ENCODE measurements around the gene PSME2.

Gene PSME2

DNA sequence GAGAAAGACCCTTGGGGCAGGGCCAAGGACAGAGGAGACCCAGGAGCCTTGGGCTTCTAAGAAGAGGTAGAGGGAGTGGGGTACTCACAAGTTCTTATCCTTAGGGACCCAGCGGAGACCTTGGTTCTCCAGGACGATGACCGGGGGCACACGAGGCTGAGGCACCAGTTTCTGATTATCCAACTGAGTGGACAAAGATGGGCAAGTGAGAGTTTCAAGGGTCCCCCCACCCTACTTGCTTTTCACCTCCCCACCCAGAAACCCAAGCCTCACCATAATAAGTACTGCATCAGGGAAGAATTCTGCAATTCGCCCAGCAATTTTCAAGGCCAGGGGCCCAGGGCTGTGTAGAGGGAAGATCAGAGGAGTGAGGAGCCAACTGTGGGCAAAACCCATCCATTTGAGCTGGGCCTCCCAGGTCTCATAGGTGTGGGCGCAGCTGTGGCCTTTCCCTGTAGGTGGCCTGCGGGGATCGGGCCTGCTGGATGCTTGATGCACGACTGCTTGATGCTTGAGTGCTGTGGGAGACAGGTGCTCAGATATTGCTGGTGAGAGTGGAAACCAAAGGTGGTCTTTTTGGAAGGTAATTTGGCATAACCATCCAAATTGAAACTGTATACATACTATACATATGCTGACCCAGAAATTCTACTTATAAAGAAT lies 7.0 kb downstream of the PSME2 start:
- TF ChIP-seq, protein P1, sequence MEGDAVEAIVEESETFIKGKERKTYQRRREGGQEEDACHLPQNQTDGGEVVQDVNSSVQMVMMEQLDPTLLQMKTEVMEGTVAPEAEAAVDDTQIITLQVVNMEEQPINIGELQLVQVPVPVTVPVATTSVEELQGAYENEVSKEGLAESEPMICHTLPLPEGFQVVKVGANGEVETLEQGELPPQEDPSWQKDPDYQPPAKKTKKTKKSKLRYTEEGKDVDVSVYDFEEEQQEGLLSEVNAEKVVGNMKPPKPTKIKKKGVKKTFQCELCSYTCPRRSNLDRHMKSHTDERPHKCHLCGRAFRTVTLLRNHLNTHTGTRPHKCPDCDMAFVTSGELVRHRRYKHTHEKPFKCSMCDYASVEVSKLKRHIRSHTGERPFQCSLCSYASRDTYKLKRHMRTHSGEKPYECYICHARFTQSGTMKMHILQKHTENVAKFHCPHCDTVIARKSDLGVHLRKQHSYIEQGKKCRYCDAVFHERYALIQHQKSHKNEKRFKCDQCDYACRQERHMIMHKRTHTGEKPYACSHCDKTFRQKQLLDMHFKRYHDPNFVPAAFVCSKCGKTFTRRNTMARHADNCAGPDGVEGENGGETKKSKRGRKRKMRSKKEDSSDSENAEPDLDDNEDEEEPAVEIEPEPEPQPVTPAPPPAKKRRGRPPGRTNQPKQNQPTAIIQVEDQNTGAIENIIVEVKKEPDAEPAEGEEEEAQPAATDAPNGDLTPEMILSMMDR (IDR thresholded peaks at IDR 0.05; ENCODE audit: low read depth, low read length), result no peak
- no peak for DNase-seq (ENCODE audit: low read depth in 2 of 2)
- peak overlapping the region in 1 of 2 donors; percentile 94 for H3K4me3 ChIP-seq (replicated peaks in 1 of 2; ENCODE audit: low read depth in 2 of 2, low read length in 2 of 2)

DNA sequence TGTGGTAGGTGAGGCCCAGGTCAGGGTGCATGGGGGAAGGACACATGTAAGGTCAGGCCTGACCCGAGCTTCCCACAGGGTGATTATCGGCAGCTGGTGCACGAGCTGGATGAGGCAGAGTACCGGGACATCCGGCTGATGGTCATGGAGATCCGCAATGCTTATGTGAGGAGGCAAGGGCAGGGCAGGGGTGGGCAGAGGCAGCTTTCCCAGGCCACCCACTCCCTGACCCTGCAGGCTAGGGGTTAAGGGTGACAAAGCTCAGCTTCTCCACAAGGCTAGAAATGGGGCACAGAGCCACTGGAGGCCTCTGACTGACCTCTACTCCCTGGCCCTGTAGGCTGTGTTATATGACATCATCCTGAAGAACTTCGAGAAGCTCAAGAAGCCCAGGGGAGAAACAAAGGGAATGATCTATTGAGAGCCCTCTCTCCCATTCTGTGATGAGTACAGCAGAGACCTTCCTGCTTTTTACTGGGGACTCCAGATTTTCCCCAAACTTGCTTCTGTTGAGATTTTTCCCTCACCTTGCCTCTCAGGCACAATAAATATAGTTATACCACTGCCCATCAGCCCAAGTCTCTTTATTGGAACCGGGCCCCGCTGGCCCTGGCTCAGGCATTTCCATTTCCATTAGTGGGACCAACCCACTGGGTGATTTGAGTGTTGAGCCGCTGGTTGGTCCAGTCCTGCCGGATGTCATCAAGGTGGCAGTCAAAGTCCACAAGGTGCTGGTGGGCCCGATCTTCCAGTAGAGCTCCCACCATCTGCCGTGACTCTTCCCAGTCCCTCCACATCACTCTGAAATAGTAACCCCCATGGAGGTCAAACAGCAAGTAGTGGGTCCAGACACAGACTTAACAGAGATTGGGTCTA lies 7.8 kb downstream of the PSME2 start:
- TF ChIP-seq, protein P1 (IDR thresholded peaks at IDR 0.05; ENCODE audit: low read depth, low read length), result no peak
- no peak overlapping the region for H3K4me3 ChIP-seq (replicated peaks in 1 of 2; ENCODE audit: low read depth in 2 of 2, low read length in 2 of 2)
- no peak for DNase-seq (ENCODE audit: low read depth in 2 of 2)

DNA sequence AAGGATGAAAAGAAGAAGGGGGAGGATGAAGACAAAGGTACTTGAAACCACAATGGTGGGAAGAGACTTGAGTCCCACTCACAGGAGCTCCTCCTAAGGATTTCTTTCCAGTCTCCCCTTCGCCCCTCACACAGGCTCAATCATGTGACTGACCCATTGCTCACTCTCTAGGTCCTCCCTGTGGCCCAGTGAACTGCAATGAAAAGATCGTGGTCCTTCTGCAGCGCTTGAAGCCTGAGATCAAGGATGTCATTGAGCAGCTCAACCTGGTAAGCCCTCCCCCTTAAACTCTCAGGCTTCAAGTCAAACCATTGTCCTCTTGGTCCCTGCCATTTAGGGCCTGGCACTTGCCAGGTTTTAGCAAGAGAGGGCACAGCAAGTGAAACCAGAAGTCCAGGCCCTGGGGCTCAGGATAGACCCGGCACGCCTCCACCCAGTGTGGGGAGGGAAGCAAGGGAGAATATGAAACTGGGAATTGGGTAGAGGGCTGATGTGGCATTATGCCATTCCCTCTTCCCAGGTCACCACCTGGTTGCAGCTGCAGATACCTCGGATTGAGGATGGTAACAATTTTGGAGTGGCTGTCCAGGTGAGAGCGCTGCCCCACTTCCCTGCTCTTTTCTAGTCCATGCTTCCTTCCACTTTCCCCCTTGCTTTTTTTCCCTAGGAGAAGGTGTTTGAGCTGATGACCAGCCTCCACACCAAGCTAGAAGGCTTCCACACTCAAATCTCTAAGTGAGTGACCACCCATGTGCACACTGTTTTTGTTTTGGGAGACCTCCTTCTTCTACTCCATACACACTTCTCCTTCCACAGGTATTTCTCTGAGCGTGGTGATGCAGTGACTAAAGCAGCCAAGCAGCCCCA lies 8.6 kb downstream of the PSME2 start:
- H3K4me3 ChIP-seq (replicated peaks in 1 of 2; ENCODE audit: low read depth in 2 of 2, low read length in 2 of 2), result no peak overlapping the region
- no peak for DNase-seq (ENCODE audit: low read depth in 2 of 2)
- TF ChIP-seq, protein P1 (IDR thresholded peaks at IDR 0.05; ENCODE audit: low read depth, low read length), result no peak

DNA sequence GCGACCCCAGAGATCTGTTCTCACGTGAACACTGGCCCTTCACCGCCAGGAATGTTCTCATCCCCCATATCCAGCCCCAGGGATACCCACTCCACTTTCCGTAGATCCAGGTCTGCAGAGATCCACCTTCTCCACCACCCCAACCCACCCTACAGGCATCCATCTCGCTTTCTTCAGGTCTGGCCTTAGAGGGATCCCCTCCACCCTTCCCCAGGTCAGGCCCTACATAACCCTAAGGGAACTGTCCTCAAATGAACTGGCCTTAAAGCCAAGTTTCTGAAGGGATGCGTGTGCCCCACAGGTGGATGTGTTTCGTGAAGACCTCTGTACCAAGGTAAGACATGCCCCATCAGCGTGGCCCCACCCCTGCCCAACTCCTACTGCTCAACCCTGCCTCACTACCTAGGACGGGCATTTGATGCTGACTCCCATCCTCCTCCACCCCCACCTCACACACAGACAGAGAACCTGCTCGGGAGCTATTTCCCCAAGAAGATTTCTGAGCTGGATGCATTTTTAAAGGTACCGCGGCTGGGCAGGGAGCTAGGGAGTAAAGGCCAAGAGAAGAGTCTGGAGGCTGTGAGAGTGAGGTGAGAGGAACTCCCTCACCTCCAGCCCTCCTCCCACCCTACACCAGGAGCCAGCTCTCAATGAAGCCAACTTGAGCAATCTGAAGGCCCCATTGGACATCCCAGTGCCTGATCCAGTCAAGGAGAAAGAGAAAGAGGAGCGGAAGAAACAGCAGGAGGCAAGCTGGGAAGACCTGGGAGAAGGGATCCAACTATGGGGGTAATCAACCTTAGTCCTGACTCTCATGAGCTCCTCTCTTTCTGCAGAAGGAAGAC lies 9.5 kb downstream of the PSME2 start:
- DNase-seq (ENCODE audit: low read depth in 2 of 2), result no peak
- H3K4me3 ChIP-seq (replicated peaks in 1 of 2; ENCODE audit: low read depth in 2 of 2, low read length in 2 of 2), result peak overlapping the region; percentile 76 to 89
- TF ChIP-seq, protein P1 (IDR thresholded peaks at IDR 0.05; ENCODE audit: low read depth, low read length), result no peak

DNA sequence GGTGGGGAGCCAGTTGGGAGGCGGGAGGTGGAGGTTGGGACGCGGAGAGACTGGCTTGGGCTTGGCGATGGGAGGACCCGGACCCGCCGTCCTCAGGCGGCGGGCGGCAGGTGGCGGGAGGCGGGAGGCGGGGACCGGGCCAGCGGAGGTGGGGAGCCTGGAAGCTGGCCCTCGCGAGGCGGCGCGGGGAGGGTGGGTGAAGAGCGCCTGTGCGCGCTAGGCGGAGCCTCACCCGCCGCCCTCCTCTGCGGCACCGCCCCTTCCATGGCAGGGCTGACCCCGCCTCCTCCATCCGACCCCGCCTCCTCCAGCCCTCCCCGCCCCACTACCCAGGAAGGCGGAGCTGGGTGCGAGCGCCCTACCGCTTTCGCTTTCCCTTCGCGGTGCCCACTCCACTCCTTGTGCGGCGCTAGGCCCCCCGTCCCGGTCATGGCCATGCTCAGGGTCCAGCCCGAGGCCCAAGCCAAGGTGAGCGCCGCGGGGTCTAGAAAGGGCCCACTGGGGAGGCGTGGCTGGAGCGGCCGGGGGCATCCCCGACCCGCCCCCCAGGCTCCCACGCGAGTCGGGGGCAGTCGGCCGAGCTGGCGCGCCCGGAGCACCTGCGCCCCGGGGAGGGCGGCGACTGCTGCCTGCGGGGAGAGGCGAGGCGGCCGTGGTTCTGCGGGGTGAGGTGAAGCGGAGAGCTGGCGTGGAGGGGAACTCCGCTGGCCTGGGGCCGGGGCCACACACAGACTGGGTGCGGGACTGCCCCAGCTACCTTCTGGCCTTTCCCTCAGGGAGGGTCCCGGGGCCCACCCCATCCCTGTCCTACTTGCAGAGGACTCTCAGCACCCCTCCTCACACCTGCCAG lies 10.4 kb downstream of the PSME2 start, which contains the start of gene PSME1:
PSME1 (plus strand) TSS at position 361 of the 850 bp plus-strand sequence; CDS start at position 430, 69 bp downstream.
- peak; percentile 84 to 89 for DNase-seq (ENCODE audit: low read depth in 2 of 2)
- TF ChIP-seq, protein P1 (IDR thresholded peaks at IDR 0.05; ENCODE audit: low read depth, low read length), result no peak
- H3K4me3 ChIP-seq (replicated peaks in 1 of 2; ENCODE audit: low read depth in 2 of 2, low read length in 2 of 2), result peak within 1 kb of the TSS; percentile 76 to 89
